ENCODE data around the gene MTX3. TPM values are rescaled to one million over a fixed set of nuclear protein-coding genes. Genes with fewer than 3 reads are reported as not detected.

MTX3 gene
- total and polyA plus RNA-seq, 2 donors (not counting 3 experiments of a cell fraction or from before 2014, with no cell fraction given), result 2.9 to 8.3 TPM

- H2AFZ ChIP-seq (ENCODE audit: low read depth, low read length), result no peak overlapping the region
- CTCF ChIA-PET, result interaction anchor here (1.1 kb wide), 1 partner anchor 9 kb away, joined by 4 read pairs; no protein-coding TSS in a partner anchor
- H3K4me1 ChIP-seq (ENCODE audit: control insufficient read depth, extremely low read depth, insufficient read depth, low read length), result no peaks in the 10 kb centered on the region
- H3K27me3 ChIP-seq (ENCODE audit: control insufficient read depth in 2 of 2, insufficient read depth in 2 of 2, low read length in 2 of 2), result peaks cover 5 to 7% of the 10 kb centered on the region in 2 experiments
- BruUV-seq (replicated peaks), result no TSS peak
- POLR2A ChIA-PET, result no interaction called here
- no peak overlapping the region for H3K4me3 ChIP-seq (replicated peaks in 1 of 3; ENCODE audit: insufficient read depth in 1 of 3, low read depth in 1 of 3, low read length in 3 of 3)
- no peak overlapping the region for H3K9ac ChIP-seq (replicated peaks; ENCODE audit: extremely low read depth, insufficient read depth, low read length)
- no peak overlapping the region for H3K27ac ChIP-seq (ENCODE audit: insufficient read depth, low read depth, low read length)
- DNase-seq (ENCODE audit: low read depth, low spot score) (no peak), FAIRE-seq (no peak)
- H3K9me3 ChIP-seq (replicated peaks; ENCODE audit: control insufficient read depth, insufficient read depth, low read length), result no peaks in the 10 kb centered on the region
- no peaks in the 10 kb centered on the region for H3K9me1 ChIP-seq (replicated peaks; ENCODE audit: control insufficient read depth, extremely low read depth, insufficient read depth, low read length)
- H3K4me2 ChIP-seq (ENCODE audit: insufficient read depth, low read length), result no peak overlapping the region
- H3K36me3 ChIP-seq (ENCODE audit: control insufficient read depth in 2 of 2, extremely low read depth in 1 of 2, insufficient read depth in 2 of 2, low read length in 2 of 2), result no peaks in the 10 kb centered on the region
- intact Hi-C loops (cut with micrococcal nuclease) (no loop called here), dilution Hi-C loops (cut with MboI; ENCODE audit: extremely low pct_ligation_motif_present, low sequenced_read_pairs) (no loop called here)
- no peaks in the 10 kb centered on the region for H4K20me1 ChIP-seq (replicated peaks; ENCODE audit: control insufficient read depth, extremely low read depth, insufficient read depth, low read length)
- H3K79me2 ChIP-seq (ENCODE audit: control insufficient read depth, insufficient read depth, low read length), result no peaks in the 10 kb centered on the region
- TF ChIP-seq GATA2 (IDR thresholded peaks at IDR 0.05; ENCODE audit: insufficient read depth, insufficient read length, low read depth, low read length) (no peak), JUN (IDR thresholded peaks at IDR 0.05; ENCODE audit: borderline replicate concordance, insufficient read depth, insufficient read length, low read depth) (no peak), POLR2A (IDR thresholded peaks at IDR 0.05; ENCODE audit: low read depth, low read length) (no peak), EZH2 (IDR thresholded peaks at IDR 0.05; ENCODE audit: borderline replicate concordance, low read depth, low read length, severe bottlenecking) (no peak), FOS (IDR thresholded peaks at IDR 0.05; ENCODE audit: borderline replicate concordance, insufficient read depth, low read length) (no peak), MYC (IDR thresholded peaks at IDR 0.05; ENCODE audit: low read depth, low read length) (no peak), CTCF (IDR thresholded peaks at IDR 0.05; ENCODE audit: extremely low read depth in 1 of 2, insufficient read depth in 1 of 2, low read depth in 1 of 2, low read length in 2 of 2) (no peak), MAX (IDR thresholded peaks at IDR 0.05; ENCODE audit: insufficient read depth, insufficient read length) (no peak), POLR2AphosphoS5 (IDR thresholded peaks at IDR 0.05; ENCODE audit: insufficient read depth, low read depth, low read length) (no peak)
Measured at GRCh38 chr5:80025069-80025468, 34.0 kb upstream of the MTX3 start.
